NCI-H1436 treated with DMSO at 0.1 percent for 48 hours (cell line): ENCODE data around the gene PEX19.
"Not testable (repeated sequence)": the region's sequence is repeated elsewhere in the genome, so short reads cannot be mapped to it uniquely, and the experiment has no call there.

Experiments
- DNase-seq: peaks from one replicate; lab custom pipeline; 2025; lab: John Stamatoyannopoulos, UW

The PEX19 gene

GRCh38 chr1:160284782-160285344 is at the start of gene PEX19:
Gene PEX19, minus strand, starts transcription at chr1:160285133. Its CDS starts 9 bp downstream, at chr1:160285124.
- DNase-seq, result peak; percentile 14

GRCh38 chr1:160332516-160332915 is 47.6 kb upstream of the PEX19 start:
- no peak for DNase-seq

GRCh38 chr1:160330119-160330518 is 45.2 kb upstream of the PEX19 start:
- no peak for DNase-seq

GRCh38 chr1:160328184-160328583 is 43.3 kb upstream of the PEX19 start:
- DNase-seq, result no peak

GRCh38 chr1:160326418-160326817 is 41.5 kb upstream of the PEX19 start:
- no peak for DNase-seq

GRCh38 chr1:160325252-160325651 is 40.3 kb upstream of the PEX19 start:
- peak; percentile 49 for DNase-seq

GRCh38 chr1:160322831-160323230 is 37.9 kb upstream of the PEX19 start:
- DNase-seq, result no peak

GRCh38 chr1:160315359-160315758 is 30.4 kb upstream of the PEX19 start:
- no peak for DNase-seq

GRCh38 chr1:160309571-160309970 is 24.6 kb upstream of the PEX19 start:
- DNase-seq, result no peak

- no peak for DNase-seq
Measured at GRCh38 chr1:160309185-160309557, 24.2 kb upstream of the PEX19 start.

- no peak for DNase-seq
Measured at GRCh38 chr1:160308451-160309184, 23.7 kb upstream of the PEX19 start.

GRCh38 chr1:160307118-160307791 is 22.3 kb upstream of the PEX19 start:
- no peak for DNase-seq

GRCh38 chr1:160300173-160300572 is 15.2 kb upstream of the PEX19 start:
- DNase-seq, result no peak

- DNase-seq, result no peak
Measured at GRCh38 chr1:160296036-160296435, 11.1 kb upstream of the PEX19 start.

GRCh38 chr1:160293020-160293968 is 8.4 kb upstream of the PEX19 start:
- no peak for DNase-seq

- DNase-seq, result peak; percentile 16
Measured at GRCh38 chr1:160291248-160292220, 6.6 kb upstream of the PEX19 start.

GRCh38 chr1:160287769-160288168 is 2.8 kb upstream of the PEX19 start:
- not testable (repeated sequence) for DNase-seq

GRCh38 chr1:160285506-160285905 is 573 bp upstream of the PEX19 start:
- no peak for DNase-seq

GRCh38 chr1:160284220-160284781 is 632 bp downstream of the PEX19 start:
- DNase-seq, result no peak

- DNase-seq, result no peak
Measured at GRCh38 chr1:160282807-160283206, 2.1 kb downstream of the PEX19 start.

GRCh38 chr1:160277987-160278386 is 6.9 kb downstream of the PEX19 start:
- no peak for DNase-seq
